Lower leg skin (tissue), 3 donors: Measurements from ENCODE around the gene ZNF460.

Experiments
- CTCF ChIP-seq, 3 donors: fragments of 450-650 bp; IDR thresholded peaks; one replicate each; pipeline ENCODE4 v1.5.1; 2016; ENCODE audit warnings: antibody characterized with exemption in 3 of 3, mild to moderate bottlenecking in 3 of 3, moderate library complexity in 2 of 3
- POLR2A ChIP-seq, 2 donors: fragments of 450-650 bp; IDR thresholded peaks; one replicate each; pipeline ENCODE4 v1.6.1; 2016 to 2017; ENCODE audit warnings: antibody characterized with exemption in 2 of 2, mild to moderate bottlenecking in 1 of 2, moderate library complexity in 1 of 2

DNA sequence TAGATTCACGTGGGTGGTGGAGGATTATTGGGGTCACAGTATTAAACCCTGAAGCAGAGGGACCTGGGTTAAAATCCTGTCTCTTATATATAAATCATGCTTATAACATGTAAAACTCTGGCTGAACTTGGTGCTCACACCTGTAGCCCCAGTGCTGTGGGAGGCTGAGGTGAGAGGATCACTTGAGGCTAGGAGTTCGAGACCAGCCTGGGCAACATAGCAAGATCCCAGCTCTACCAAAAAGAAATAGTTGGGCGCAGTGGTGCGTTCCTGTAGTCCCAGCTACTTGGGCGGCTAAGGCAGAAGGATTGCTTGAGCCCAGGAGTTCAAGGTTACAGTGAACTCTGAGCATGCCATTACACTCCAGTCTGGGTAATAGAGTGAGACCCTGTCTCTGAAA, 37.5 kb upstream of the ZNF460 start:
- no peak for TF ChIP-seq CTCF (IDR thresholded peaks at IDR 0.05)
- no peak for TF ChIP-seq POLR2A (IDR thresholded peaks at IDR 0.05)
